Naive thymus-derived CD4-positive, alpha-beta T cell (primary cell): Measurements from ENCODE around the gene ANKRD39. TPM values are rescaled to one million over a fixed set of nuclear protein-coding genes. Genes with fewer than 3 reads are reported as not detected.

Source experiments
- ATAC-seq: fragments of 150-1000 bp; cut with Tn5 transposase; 2 replicates; pipeline ENCODE4 v1.10.0; 2021; ENCODE audit warnings: mild to moderate bottlenecking, moderate library complexity
- CTCF ChIA-PET: fragments of 350-600 bp; sonication (Branson Sonifier 250); formaldehyde crosslinking; loops from one replicate; lab custom pipeline; 2021; ENCODE audit warnings: antibody characterized with exemption; lab: Charles Lee
- POLR2A ChIA-PET: fragments of 350-600 bp; sonication (Branson Sonifier 250); formaldehyde crosslinking; loops from one replicate; lab custom pipeline; 2021; ENCODE audit warnings: antibody characterized with exemption, inconsistent platforms; lab: Charles Lee
- DNase-seq, 9 donors: peaks; one replicate each; pipeline versions ENCODE4 v3.0.0 to v3.0.0-alpha.2; 2020 to 2022; ENCODE audit warnings: mixed read lengths in 1 of 9
- H3K27ac ChIP-seq: one replicate; pipeline ENCODE4 v1.7.0; 2013; ENCODE audit warnings: mild to moderate bottlenecking, low read depth, low read length, moderate library complexity
- H3K27me3 ChIP-seq, 2 donors: one replicate each; pipeline ENCODE4 v1.7.0; 2013; ENCODE audit warnings: low read length in 2 of 2, mild to moderate bottlenecking in 2 of 2, moderate library complexity in 2 of 2; ENCODE audit not compliant: control insufficient read depth in 2 of 2, insufficient read depth in 2 of 2
- H3K36me3 ChIP-seq, 3 experiments: 1 replicate in 2 of 3; 2 replicates in 1 of 3; pipeline ENCODE4 v1.7.0; 2013; ENCODE audit warnings: low read length in 3 of 3, mild to moderate bottlenecking in 3 of 3, moderate library complexity in 1 of 3; ENCODE audit not compliant: insufficient read depth in 3 of 3, control insufficient read depth in 2 of 3
- H3K4me1 ChIP-seq, 2 donors: one replicate each; pipeline ENCODE4 v1.7.0; 2013; ENCODE audit warnings: low read length in 2 of 2, mild to moderate bottlenecking in 2 of 2, moderate library complexity in 1 of 2; ENCODE audit not compliant: control insufficient read depth in 2 of 2, insufficient read depth in 2 of 2
- H3K4me3 ChIP-seq: 2 replicates; pipeline ENCODE4 v1.7.0; 2013; ENCODE audit warnings: mild to moderate bottlenecking, low read length
- H3K9me3 ChIP-seq, 3 experiments: 1 replicate in 2 of 3; 2 replicates in 1 of 3; pipeline ENCODE4 v1.7.0; 2013; ENCODE audit warnings: low read length in 3 of 3; ENCODE audit not compliant: control insufficient read depth in 2 of 3
- H3K27ac Mint-ChIP-seq, 9 donors: one replicate each; pipeline ENCODE4 v1.8.0; 2020 to 2022; ENCODE audit warnings: mixed read lengths in 9 of 9, mild to moderate bottlenecking in 8 of 9, moderate library complexity in 5 of 9, inconsistent platforms in 2 of 9
- H3K27me3 Mint-ChIP-seq, 5 donors: one replicate each; pipeline ENCODE4 v1.8.0; 2021 to 2022; ENCODE audit warnings: mixed read lengths in 5 of 5, mild to moderate bottlenecking in 1 of 5
- H3K36me3 Mint-ChIP-seq, 5 donors: one replicate each; pipeline ENCODE4 v1.8.0; 2020 to 2022; ENCODE audit warnings: mixed read lengths in 5 of 5, mild to moderate bottlenecking in 3 of 5, inconsistent platforms in 1 of 5
- H3K4me1 Mint-ChIP-seq, 7 donors: one replicate each; pipeline ENCODE4 v1.8.0; 2020 to 2022; ENCODE audit warnings: mixed read lengths in 7 of 7, mild to moderate bottlenecking in 3 of 7, inconsistent platforms in 1 of 7
- H3K4me3 Mint-ChIP-seq, 10 donors: one replicate each; pipeline ENCODE4 v1.8.0; 2020 to 2022; ENCODE audit warnings: mild to moderate bottlenecking in 10 of 10, mixed read lengths in 10 of 10, moderate library complexity in 6 of 10, inconsistent platforms in 2 of 10
- H3K9me3 Mint-ChIP-seq, 11 donors: one replicate each; pipeline ENCODE4 v1.8.0; 2020 to 2022; ENCODE audit warnings: mixed read lengths in 11 of 11, mild to moderate bottlenecking in 4 of 11, inconsistent platforms in 1 of 11, moderate library complexity in 1 of 11
- intact Hi-C, 2 donors: fragments of 100-400 bp; cut with micrococcal nuclease; formaldehyde crosslinking; loops; one replicate each; pipeline ENCODE4 v1.15.1; 2023
- polyA plus RNA-seq, 2 donors: library from polyadenylated mRNA; unstranded; fragments of 300-500 nt; fragmentation: Illumina TruSeq; gene quantifications; one replicate each; pipeline ENCODE4 v1.2.3, GENCODE V29; 2021
- total RNA-seq, 6 experiments: library from RNA in 5 of 6; stranded (reverse) in 5 of 6; gene quantifications; 1 replicate in 5 of 6; 2 replicates in 1 of 6; pipeline ENCODE4 v1.2.3 and lab custom pipeline; 2021 to 2026

The ANKRD39 gene
- total and polyA plus RNA-seq, 7 experiments from 2014 or later, result 12.0 to 38.4 (median 16.4) TPM

DNA sequence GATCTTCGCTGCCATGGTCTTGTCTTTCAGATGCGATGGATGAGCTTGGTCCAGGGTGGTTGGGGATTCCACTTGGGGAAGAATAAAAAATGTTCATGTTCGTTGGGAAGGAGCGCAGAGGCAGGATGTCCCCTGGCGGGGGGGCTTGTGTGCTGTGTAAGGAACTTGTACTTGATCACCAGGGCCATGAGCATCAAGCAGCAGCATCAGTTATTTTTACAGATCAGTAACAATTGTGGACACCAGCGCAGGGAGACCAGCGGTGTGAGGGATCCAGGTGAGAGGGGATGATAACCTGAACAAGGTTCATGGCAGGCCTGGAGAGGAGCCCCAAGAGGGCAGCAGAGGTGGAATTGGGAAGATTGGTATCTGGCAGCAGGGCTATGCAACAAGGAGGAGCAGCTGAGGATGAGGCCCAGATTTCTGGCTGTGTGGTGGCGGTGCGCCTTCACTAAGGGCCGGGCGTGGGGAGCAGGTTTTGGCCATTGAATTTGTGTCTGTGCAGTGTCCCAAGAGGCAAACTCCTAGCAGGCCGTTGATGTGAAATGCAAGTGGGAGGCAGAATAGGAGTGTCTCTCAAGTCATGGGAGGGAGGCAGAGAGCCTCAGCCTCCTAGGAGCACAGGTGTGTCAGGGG is 37.8 kb downstream of the ANKRD39 start:
- peaks cover 0 to 14% (median 4%) of the 10 kb centered on the region in 5 donors for H3K36me3 Mint-ChIP-seq
- Histone ChIP-seq H3K9me3 (no peaks in the 10 kb centered on the region), H3K27ac (no peak overlapping the region), H3K4me3 (no peak overlapping the region), H3K36me3 (peaks cover 0 to 39% (median 0%) of the 10 kb centered on the region in 3 experiments), H3K27me3 (no peaks in the 10 kb centered on the region), H3K4me1 (peaks cover 37 to 46% of the 10 kb centered on the region in 2 donors)
- no peaks in the 10 kb centered on the region for H3K9me3 Mint-ChIP-seq
- peak overlapping the region in 8 of 9 donors; percentile 4 to 88 (median 58) for H3K27ac Mint-ChIP-seq
- intact Hi-C loops, result loop anchor here (5.0 kb wide), 6 partner anchors 58 to 673 kb away; partner anchors contain the start of genes ARID5A (in 1 of the 2), CIAO1 (in 1 of the 2), CNNM4 (in 1 of the 2) and DUSP2 (in 1 of the 2)
- H3K27me3 Mint-ChIP-seq, result no peaks in the 10 kb centered on the region
- POLR2A ChIA-PET, result interaction anchor here (0.6 to 7.0 kb wide), 3 partner anchors 19 to 38 kb away, joined by 3 to 48 read pairs (median 3); no protein-coding TSS in a partner anchor
- H3K4me3 Mint-ChIP-seq, result peak overlapping the region; percentile 13 to 90 (median 86)
- ATAC-seq (no peak), DNase-seq (no peak)
- CTCF ChIA-PET, result no interaction called here
- H3K4me1 Mint-ChIP-seq, result peaks cover 46 to 69% (median 57%) of the 10 kb centered on the region in 7 donors

DNA sequence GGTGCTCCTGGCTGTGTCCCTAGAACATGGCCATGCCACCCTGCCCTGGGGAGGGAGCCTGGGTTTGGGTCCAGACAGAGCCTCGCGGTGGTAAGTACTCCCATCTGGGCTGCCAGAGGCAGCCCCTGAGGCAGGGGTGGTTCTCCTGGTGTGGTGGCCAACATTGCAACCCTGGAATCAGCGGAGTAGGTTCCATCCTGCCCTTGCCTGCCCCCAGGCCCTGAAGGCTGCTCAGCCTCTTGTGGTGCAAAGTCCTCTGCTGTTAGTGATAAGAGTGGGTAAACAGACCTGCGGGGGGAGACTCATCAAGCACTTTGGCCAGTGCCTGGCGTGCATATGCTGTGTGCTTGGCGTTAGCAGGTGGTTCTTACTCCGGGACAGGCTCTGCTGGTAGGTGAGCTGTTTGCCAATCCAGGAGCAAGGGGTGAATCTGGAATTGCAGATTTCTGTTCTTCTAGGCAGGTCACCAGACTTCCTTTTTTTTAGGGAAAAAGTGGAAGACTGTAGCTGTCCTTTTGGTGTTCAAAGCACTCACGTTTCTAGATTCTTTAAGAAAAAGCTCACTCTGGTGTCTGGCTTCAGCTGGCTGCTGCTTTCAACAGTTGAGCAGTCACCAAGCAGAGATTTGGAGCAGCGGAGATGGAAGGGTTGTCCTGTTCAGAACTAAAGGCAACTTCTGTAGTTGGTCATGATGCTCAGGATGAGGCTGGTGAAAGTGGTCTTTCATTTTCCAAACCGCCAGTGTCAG is 38.5 kb downstream of the ANKRD39 start:
- POLR2A ChIA-PET, result interaction anchor here (0.6 to 7.0 kb wide), 3 partner anchors 18 to 287 kb away, joined by 3 to 48 read pairs (median 3); no protein-coding TSS in a partner anchor
- DNase-seq, result no peak
- intact Hi-C loops, result loop anchor here (5.0 kb wide), 6 partner anchors 57 to 672 kb away; partner anchors contain the start of genes ARID5A (in 1 of the 2), CIAO1 (in 1 of the 2), CNNM4 (in 1 of the 2) and DUSP2 (in 1 of the 2)

DNA sequence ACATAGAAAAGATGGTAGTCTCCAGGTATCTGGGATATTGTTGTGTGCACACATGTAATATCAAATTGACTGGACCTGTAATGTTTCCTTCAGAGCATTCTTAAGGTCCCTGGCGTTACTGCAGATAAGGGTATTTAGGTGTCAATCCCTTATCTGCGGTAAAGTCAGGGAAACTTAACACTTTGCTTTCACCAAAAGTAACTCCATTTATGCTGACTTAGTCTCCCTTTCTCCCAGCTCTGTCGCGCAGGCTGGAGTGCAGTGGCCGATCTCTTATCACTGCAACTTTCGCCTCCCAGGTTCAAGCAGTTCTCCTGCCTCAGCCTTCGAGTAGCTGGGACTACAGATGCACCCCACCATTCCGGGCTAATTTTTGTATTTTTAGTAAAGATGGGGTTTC is 39.9 kb downstream of the ANKRD39 start:
- Mint-ChIP-seq H3K27me3 (no peaks in the 10 kb centered on the region), H3K9me3 (no peaks in the 10 kb centered on the region), H3K4me1 (peaks cover 42 to 70% (median 59%) of the 10 kb centered on the region in 7 donors), H3K36me3 (peaks cover 0 to 12% (median 4%) of the 10 kb centered on the region in 5 donors), H3K27ac (peak overlapping the region in 8 of 9 donors; percentile 57 to 81 (median 65)), H3K4me3 (peak overlapping the region; percentile 76 to 90 (median 86))
- Histone ChIP-seq H3K4me3 (peak overlapping the region; percentile 74), H3K27ac (no peak overlapping the region), H3K36me3 (peaks cover 0 to 20% (median 0%) of the 10 kb centered on the region in 3 experiments), H3K4me1 (peaks cover 37 to 46% of the 10 kb centered on the region in 2 donors), H3K9me3 (no peaks in the 10 kb centered on the region), H3K27me3 (no peaks in the 10 kb centered on the region)
- ChIA-PET POLR2A (interaction anchor here (0.7 to 7.0 kb wide), 11 partner anchors 12 to 294 kb away, joined by 3 to 48 read pairs (median 3); partner anchors contain the start of gene ANKRD39), CTCF (interaction anchor here (0.8 to 2.8 kb wide), 2 partner anchors 40 to 145 kb away, joined by 3 to 13 read pairs; partner anchors contain the start of gene ANKRD39)
- intact Hi-C loops, result loop anchor here (2.0 to 5.0 kb wide), 7 partner anchors 21 to 671 kb away; partner anchors contain the start of genes ARID5A (in 1 of the 2), CIAO1 (in 1 of the 2), CNNM4 (in 1 of the 2) and DUSP2 (in 1 of the 2)
- ATAC-seq, result no peak
- no peak for DNase-seq

More for the DNA sequence above, 38.5 kb downstream of the ANKRD39 start:
- peak overlapping the region; percentile 76 to 90 (median 86) for H3K4me3 Mint-ChIP-seq
- peaks cover 41 to 71% (median 60%) of the 10 kb centered on the region in 7 donors for H3K4me1 Mint-ChIP-seq
- ATAC-seq, result no peak
- no peaks in the 10 kb centered on the region for H3K27me3 Mint-ChIP-seq
- no peaks in the 10 kb centered on the region for H3K27me3 ChIP-seq
- H3K36me3 Mint-ChIP-seq, result peaks cover 0 to 14% (median 4%) of the 10 kb centered on the region in 5 donors
- H3K27ac ChIP-seq, result no peak overlapping the region
- H3K4me3 ChIP-seq, result no peak overlapping the region
- peaks cover 37 to 46% of the 10 kb centered on the region in 2 donors for H3K4me1 ChIP-seq
- H3K36me3 ChIP-seq, result peaks cover 0 to 33% (median 0%) of the 10 kb centered on the region in 3 experiments
- no peaks in the 10 kb centered on the region for H3K9me3 Mint-ChIP-seq
- peak overlapping the region in 5 of 9 donors; percentile 17 to 77 (median 48) for H3K27ac Mint-ChIP-seq
- CTCF ChIA-PET, result interaction anchor here (0.6 kb wide), 1 partner anchor 26 kb away, joined by 5 read pairs; no protein-coding TSS in a partner anchor
- no peaks in the 10 kb centered on the region for H3K9me3 ChIP-seq

DNA sequence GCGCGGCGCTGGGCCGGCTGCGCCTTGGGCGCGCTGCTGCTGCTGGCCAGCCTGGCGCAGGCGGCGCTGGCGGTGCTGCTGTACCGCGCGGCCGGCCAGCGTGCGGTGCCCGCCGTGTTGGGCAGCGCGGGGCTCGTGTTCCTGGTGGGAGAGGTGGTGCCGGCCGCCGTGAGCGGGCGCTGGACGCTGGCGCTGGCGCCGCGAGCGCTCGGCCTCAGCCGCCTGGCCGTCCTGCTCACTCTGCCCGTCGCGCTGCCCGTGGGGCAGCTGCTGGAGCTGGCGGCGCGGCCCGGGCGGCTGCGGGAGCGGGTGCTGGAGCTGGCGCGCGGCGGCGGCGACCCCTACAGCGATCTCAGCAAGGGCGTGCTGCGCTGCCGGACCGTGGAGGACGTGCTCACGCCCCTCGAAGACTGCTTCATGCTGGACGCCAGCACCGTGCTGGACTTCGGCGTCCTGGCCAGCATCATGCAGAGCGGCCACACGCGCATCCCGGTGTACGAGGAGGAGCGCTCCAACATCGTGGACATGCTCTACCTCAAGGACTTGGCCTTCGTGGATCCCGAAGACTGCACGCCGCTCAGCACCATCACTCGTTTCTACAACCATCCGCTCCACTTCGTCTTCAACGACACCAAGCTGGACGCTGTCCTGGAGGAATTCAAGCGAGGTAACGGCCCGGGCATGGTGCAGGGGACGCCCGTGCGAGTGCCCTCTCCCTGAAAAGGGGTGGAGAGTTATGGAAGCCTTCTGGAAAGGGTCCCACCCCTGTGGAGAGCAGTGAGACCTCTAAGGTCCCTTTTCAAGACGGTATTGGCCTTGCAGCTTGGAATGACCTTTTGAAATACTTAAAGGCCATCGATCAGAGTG is 40.7 kb downstream of the ANKRD39 start:
- CTCF ChIA-PET, result interaction anchor here (0.8 to 2.8 kb wide), 8 partner anchors 14 to 295 kb away, joined by 3 to 13 read pairs (median 4); partner anchors contain the start of genes ANKRD36 and ANKRD39
- H3K36me3 Mint-ChIP-seq, result peaks cover 0 to 12% (median 4%) of the 10 kb centered on the region in 5 donors
- DNase-seq (no peak), ATAC-seq (no peak)
- H3K9me3 Mint-ChIP-seq, result peaks cover 0 to 2% (median 0%) of the 10 kb centered on the region in 11 donors
- Histone ChIP-seq H3K27ac (peak overlapping the region; percentile 51), H3K27me3 (no peaks in the 10 kb centered on the region), H3K36me3 (peaks cover 0 to 11% (median 0%) of the 10 kb centered on the region in 3 experiments), H3K9me3 (no peaks in the 10 kb centered on the region), H3K4me3 (peak overlapping the region; percentile 74), H3K4me1 (peaks cover 37 to 46% of the 10 kb centered on the region in 2 donors)
- intact Hi-C loops, result loop anchor here (1.0 to 5.0 kb wide), 20 partner anchors 11 to 670 kb away; partner anchors contain the start of genes ANKRD39 (in 2 of the 2), CNNM4 (in 2 of the 2), KANSL3 (in 2 of the 2) and LMAN2L (in 2 of the 2)
- H3K27me3 Mint-ChIP-seq, result no peaks in the 10 kb centered on the region
- POLR2A ChIA-PET, result interaction anchor here (0.7 to 7.0 kb wide), 17 partner anchors 11 to 295 kb away, joined by 3 to 48 read pairs (median 5); partner anchors contain the start of gene ANKRD39
- H3K4me1 Mint-ChIP-seq, result peaks cover 39 to 69% (median 63%) of the 10 kb centered on the region in 7 donors
- peak overlapping the region; percentile 76 to 90 (median 86) for H3K4me3 Mint-ChIP-seq
- peak overlapping the region in 8 of 9 donors; percentile 23 to 81 (median 64) for H3K27ac Mint-ChIP-seq

DNA sequence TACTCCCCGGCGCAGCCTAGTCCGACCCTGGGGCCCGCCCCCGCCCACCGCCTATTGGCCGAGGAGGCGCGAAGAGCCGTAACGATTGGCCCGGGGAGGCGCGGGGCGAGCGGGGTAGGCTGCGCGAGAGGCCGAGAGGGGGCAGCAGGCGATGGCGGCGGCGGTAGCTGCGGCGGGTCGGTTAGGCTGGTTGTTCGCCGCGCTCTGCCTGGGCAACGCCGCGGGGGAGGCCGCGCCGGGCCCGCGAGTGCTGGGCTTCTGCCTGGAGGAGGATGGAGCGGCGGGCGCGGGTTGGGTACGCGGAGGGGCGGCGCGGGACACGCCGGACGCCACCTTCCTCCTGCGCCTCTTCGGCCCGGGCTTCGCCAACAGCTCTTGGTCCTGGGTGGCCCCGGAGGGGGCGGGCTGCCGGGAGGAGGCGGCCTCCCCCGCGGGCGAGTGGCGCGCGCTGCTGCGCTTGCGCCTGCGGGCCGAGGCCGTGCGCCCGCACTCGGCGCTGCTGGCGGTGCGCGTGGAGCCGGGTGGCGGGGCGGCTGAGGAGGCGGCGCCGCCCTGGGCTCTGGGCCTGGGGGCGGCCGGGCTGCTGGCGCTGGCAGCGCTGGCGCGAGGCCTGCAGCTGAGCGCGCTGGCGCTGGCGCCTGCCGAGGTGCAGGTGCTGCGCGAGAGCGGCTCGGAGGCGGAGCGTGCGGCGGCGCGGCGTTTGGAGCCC is 41.5 kb downstream of the ANKRD39 start, which contains the start of gene CNNM3:
CNNM3 (plus strand) TSS at position 142 of the 709 bp plus-strand sequence; CDS start at position 152, 10 bp downstream.
- DNase-seq, result peak; percentile 89 to 99 (median 93)
- peak; percentile 96 for ATAC-seq
- H3K36me3 ChIP-seq, result peaks cover 0 to 8% (median 0%) of the 10 kb centered on the region in 3 experiments
- Mint-ChIP-seq H3K36me3 (peaks cover 0 to 12% (median 4%) of the 10 kb centered on the region in 5 donors), H3K27me3 (no peaks in the 10 kb centered on the region), H3K27ac (peak within 1 kb of the TSS; percentile 75 to 96 (median 86)), H3K4me1 (peaks cover 36 to 62% (median 58%) of the 10 kb centered on the region in 7 donors), H3K4me3 (peak within 1 kb of the TSS; percentile 86 to 96 (median 92)), H3K9me3 (peaks cover 0 to 3% (median 0%) of the 10 kb centered on the region in 11 donors)
- ChIA-PET POLR2A (interaction anchor here (0.6 to 7.0 kb wide), 15 partner anchors 10 to 262 kb away, joined by 3 to 48 read pairs (median 6); partner anchors contain the start of gene ANKRD39), CTCF (interaction anchor here (0.8 to 2.8 kb wide), 7 partner anchors 13 to 296 kb away, joined by 3 to 13 read pairs (median 4); partner anchors contain the start of genes ANKRD36 and ANKRD39)
- peaks cover 37 to 43% of the 10 kb centered on the region in 2 donors for H3K4me1 ChIP-seq
- no peaks in the 10 kb centered on the region for H3K9me3 ChIP-seq
- peak within 1 kb of the TSS; percentile 79 for H3K27ac ChIP-seq
- intact Hi-C loops, result loop anchor here (1.0 to 5.0 kb wide), 20 partner anchors 10 to 669 kb away; partner anchors contain the start of genes ANKRD39 (in 2 of the 2), CNNM4 (in 2 of the 2), KANSL3 (in 2 of the 2) and LMAN2L (in 2 of the 2)
- H3K27me3 ChIP-seq, result no peaks in the 10 kb centered on the region
- H3K4me3 ChIP-seq, result peak within 1 kb of the TSS; percentile 74
